Epithelial cell of proximal tubule (primary cell): ENCODE data around the gene AGAP3. TPM values are rescaled to one million over a fixed set of nuclear protein-coding genes. Genes with fewer than 3 reads are reported as not detected.

Experiments used
- DNase-seq: peaks from one replicate; pipeline ENCODE4 v3.0.0-alpha.2; 2011; ENCODE audit warnings: low read depth
- H3K4me3 ChIP-seq: 2 replicates; pipeline ENCODE4 v1.5.1; 2011; ENCODE audit warnings: low read depth, mild to moderate bottlenecking, low read length
- CTCF ChIP-seq: conservative IDR thresholded peaks from 2 replicates; pipeline ENCODE4 v1.5.1; 2012; ENCODE audit warnings: low read depth, mild to moderate bottlenecking, low read length
- total RNA-seq: library from RNA; depleted of rRNA; stranded (reverse); fragments of >200 nt; gene quantifications from 2 replicates; pipeline ENCODE4 v1.2.3, GENCODE V29; 2015

Gene AGAP3
- total RNA-seq, 1 donor from 2014 or later, result 60.1 TPM

GRCh38 chr7:151139791-151140190 lies 53.5 kb downstream of the AGAP3 start:
- H3K4me3 ChIP-seq, result no peak overlapping the region
- no peak for DNase-seq
- TF ChIP-seq CTCF, result no peak

DNA sequence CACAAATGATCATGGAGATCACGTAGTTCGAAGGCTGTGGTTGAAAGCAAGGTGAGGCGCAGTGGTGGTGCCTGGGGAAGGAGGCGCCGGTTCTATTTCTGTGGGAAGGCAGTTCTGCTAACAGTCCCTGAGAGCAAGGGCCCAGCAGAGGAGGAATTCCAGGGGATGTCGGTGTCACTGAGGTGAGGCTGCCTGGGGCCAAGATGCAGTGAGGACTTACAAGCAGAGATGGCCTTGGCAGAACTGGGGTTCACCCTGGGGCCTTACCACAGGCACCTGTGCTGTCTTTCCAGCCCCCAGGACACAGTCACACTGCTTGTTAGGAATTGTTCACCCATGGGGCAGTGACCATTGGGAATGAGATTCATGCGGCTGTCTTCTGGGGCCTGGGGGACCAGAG lies 54.6 kb downstream of the AGAP3 start:
- TF ChIP-seq CTCF, result no peak
- H3K4me3 ChIP-seq, result no peak overlapping the region
- DNase-seq, result no peak

GRCh38 chr7:151141311-151141854 lies 55.1 kb downstream of the AGAP3 start:
- H3K4me3 ChIP-seq, result no peak overlapping the region
- TF ChIP-seq CTCF, result no peak
- no peak for DNase-seq

GRCh38 chr7:151141855-151142685 lies 55.8 kb downstream of the AGAP3 start:
- DNase-seq, result no peak
- TF ChIP-seq CTCF, result no peak
- H3K4me3 ChIP-seq, result no peak overlapping the region

GRCh38 chr7:151142686-151143040 lies 56.4 kb downstream of the AGAP3 start:
- no peak for TF ChIP-seq CTCF
- H3K4me3 ChIP-seq, result no peak overlapping the region
- DNase-seq, result no peak

DNA sequence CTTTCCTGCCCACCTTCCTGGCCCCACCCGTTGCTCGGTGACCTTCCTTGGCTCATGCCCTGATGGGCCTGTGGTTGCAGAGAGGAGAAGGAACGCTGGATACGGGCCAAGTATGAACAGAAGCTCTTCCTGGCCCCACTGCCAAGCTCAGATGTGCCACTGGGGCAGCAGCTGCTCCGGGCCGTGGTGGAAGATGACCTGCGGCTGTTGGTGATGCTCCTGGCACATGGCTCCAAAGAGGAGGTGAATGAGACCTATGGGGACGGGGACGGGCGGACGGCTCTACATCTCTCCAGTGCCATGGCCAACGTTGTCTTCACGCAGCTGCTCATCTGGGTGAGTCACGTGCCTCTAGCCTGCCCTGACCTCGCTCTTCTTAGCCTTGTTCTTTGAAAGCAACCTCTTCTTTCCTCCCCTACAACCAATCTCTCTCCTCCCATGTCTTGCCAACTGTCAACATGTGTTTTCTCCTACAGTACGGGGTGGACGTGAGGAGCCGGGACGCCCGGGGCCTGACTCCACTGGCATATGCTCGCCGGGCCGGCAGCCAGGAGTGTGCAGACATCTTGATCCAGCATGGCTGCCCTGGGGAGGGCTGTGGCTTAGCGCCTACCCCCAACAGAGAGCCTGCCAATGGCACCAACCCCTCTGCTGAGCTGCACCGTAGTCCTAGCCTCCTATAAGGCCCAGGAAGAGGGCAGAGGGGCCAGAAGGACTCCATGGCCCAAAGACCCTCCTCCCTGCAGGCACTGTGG lies 57.2 kb downstream of the AGAP3 start:
- no peak for DNase-seq
- TF ChIP-seq CTCF, result no peak
- H3K4me3 ChIP-seq, result no peak overlapping the region
